ENCODE data around the gene JADE1. TPM values are rescaled to one million over a fixed set of nuclear protein-coding genes. Genes with fewer than 3 reads are reported as not detected.

The JADE1 gene
- total RNA-seq, 4 donors from 2014 or later = 18.2 to 26.4 (median 19.6) TPM

DNA sequence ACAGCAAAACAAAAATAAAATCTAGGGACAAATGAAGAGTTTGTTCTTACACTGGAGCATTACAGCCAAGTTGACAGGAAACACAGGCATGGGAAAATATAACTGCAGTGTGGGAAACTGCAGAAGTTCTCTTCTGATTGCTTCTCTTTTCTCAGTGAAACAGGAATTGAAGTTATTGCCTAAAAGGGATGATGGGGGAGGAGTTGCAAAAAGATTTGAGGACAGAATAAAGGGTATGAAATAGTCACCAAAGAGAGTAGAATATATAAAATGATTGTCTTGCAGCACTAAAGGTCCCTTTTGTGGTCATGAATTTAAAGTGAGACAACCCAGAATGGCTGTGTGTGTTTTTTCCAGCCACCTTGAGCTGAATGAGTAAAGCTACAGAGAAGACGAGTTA, 103.7 kb downstream of the JADE1 start:
- no peaks in the 10 kb centered on the region for H3K9me3 ChIP-seq
- TF ChIP-seq, protein P1, sequence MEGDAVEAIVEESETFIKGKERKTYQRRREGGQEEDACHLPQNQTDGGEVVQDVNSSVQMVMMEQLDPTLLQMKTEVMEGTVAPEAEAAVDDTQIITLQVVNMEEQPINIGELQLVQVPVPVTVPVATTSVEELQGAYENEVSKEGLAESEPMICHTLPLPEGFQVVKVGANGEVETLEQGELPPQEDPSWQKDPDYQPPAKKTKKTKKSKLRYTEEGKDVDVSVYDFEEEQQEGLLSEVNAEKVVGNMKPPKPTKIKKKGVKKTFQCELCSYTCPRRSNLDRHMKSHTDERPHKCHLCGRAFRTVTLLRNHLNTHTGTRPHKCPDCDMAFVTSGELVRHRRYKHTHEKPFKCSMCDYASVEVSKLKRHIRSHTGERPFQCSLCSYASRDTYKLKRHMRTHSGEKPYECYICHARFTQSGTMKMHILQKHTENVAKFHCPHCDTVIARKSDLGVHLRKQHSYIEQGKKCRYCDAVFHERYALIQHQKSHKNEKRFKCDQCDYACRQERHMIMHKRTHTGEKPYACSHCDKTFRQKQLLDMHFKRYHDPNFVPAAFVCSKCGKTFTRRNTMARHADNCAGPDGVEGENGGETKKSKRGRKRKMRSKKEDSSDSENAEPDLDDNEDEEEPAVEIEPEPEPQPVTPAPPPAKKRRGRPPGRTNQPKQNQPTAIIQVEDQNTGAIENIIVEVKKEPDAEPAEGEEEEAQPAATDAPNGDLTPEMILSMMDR (IDR thresholded peaks at IDR 0.05) = no peak
- TF ChIP-seq POLR2A (IDR thresholded peaks at IDR 0.05) = no peak
- no peaks in the 10 kb centered on the region for H3K36me3 ChIP-seq
- no peak overlapping the region for H3K27ac ChIP-seq
- H3K4me3 ChIP-seq = no peak overlapping the region
- DNase-seq = no peak
- H3K27me3 ChIP-seq = no peaks in the 10 kb centered on the region
- H3K4me1 ChIP-seq = no peaks in the 10 kb centered on the region

DNA sequence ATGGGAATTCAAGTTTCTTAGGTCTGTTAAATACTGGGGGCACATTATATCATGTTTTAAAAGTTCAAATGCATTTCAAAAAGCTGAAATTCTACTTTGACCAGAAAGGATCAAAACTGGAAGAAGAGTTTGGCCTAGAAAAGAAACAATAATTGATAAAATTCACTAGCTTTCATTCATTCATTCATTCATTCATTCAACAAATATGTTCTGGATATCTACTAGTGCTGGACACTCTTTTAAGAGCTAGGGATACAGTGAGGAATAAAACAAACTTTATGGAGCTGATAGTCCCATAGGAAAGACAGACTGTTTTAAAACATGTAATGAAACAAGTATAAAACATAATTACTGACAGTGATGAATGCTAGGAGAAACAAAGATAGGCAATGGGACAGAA, 106.0 kb downstream of the JADE1 start:
- no peaks in the 10 kb centered on the region for H3K9me3 ChIP-seq
- no peak overlapping the region for H3K27ac ChIP-seq
- no peaks in the 10 kb centered on the region for H3K4me1 ChIP-seq
- TF ChIP-seq POLR2A (IDR thresholded peaks at IDR 0.05) = no peak
- TF ChIP-seq, protein P1 (IDR thresholded peaks at IDR 0.05) = no peak
- H3K27me3 ChIP-seq = no peaks in the 10 kb centered on the region
- no peak overlapping the region for H3K4me3 ChIP-seq
- no peaks in the 10 kb centered on the region for H3K36me3 ChIP-seq
- no peak for DNase-seq

DNA sequence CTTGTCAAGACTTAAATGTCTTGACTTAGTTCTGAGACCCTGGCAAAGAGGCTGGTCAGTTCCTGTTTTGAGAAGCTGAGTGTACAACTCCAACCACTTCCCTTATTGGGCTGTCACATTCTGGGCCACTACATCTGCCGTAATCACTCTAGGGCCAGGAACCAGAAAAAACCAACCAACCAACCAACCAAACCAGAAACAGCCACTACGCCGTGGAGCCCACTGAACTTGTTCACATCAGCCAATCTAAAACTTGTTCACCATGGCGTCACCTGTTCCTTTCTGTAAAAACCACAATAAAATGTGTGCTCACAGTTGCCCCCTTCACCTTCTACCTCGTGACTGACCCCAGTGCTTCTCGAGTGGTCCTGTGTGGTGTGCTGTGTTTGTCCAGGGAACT, 107.3 kb downstream of the JADE1 start:
- TF ChIP-seq, protein P1 (IDR thresholded peaks at IDR 0.05) = no peak
- no peak for TF ChIP-seq POLR2A (IDR thresholded peaks at IDR 0.05)
- DNase-seq = peak in 2 of 3 donors; percentile 49 to 62
- Histone ChIP-seq H3K4me3 (no peak overlapping the region), H3K27ac (no peak overlapping the region), H3K27me3 (no peaks in the 10 kb centered on the region), H3K4me1 (no peaks in the 10 kb centered on the region), H3K9me3 (no peaks in the 10 kb centered on the region), H3K36me3 (no peaks in the 10 kb centered on the region)

DNA sequence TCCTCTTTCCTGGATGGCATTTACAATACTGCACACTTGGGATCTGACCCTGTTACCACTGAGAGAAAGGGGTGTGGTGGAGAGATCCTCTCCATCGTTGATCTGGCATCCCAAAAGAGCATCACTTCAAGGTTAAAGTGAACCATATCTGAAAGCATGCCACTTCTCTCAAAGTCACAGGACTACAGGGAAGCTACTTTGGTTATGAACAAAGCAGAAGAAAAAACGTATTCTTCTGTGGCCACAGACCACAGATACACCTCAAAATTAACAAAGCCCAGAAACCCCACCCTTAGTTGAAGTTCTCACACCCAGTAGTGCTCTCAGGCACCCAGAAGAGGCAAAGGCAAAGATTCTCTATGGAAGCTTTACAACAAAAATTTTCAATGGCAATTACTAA, 108.3 kb downstream of the JADE1 start:
- no peaks in the 10 kb centered on the region for H3K27me3 ChIP-seq
- no peaks in the 10 kb centered on the region for H3K36me3 ChIP-seq
- H3K27ac ChIP-seq = no peak overlapping the region
- H3K9me3 ChIP-seq = no peaks in the 10 kb centered on the region
- TF ChIP-seq POLR2A (IDR thresholded peaks at IDR 0.05) = no peak
- TF ChIP-seq, protein P1 (IDR thresholded peaks at IDR 0.05) = no peak
- DNase-seq = no peak
- no peaks in the 10 kb centered on the region for H3K4me1 ChIP-seq
- H3K4me3 ChIP-seq = no peak overlapping the region

DNA sequence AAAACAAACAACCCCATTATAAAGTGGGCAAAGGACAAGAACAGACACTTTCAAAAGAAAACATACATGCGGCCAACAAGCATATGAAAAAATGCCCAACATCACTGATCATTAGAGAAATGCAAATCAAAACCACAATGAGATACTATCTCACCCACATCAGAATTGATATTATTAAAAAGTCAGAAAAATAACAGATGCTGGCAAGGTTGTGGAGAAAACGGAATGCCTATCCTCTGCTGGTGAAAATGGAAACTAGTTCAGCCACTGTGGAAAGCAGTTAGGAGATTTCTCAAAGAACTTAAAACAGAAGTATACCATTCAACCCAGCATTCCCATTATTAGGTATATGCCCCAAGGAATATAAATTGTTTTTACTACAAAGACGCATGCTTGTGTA, 112.5 kb downstream of the JADE1 start:
- TF ChIP-seq, protein P1 (IDR thresholded peaks at IDR 0.05) = no peak
- no peak for TF ChIP-seq POLR2A (IDR thresholded peaks at IDR 0.05)
- no peaks in the 10 kb centered on the region for H3K36me3 ChIP-seq
- DNase-seq = no peak
- no peak overlapping the region for H3K27ac ChIP-seq
- H3K27me3 ChIP-seq = no peaks in the 10 kb centered on the region
- H3K4me1 ChIP-seq = no peaks in the 10 kb centered on the region
- no peaks in the 10 kb centered on the region for H3K9me3 ChIP-seq
- H3K4me3 ChIP-seq = no peak overlapping the region
